Loucy (cell line): ENCODE results near the gene SGK1.

Experiments used
- EZH2phosphoT487 ChIP-seq: fragments of 200-600 bp; IDR thresholded peaks from 2 replicates; pipeline ENCODE4 v1.6.1; 2018; ENCODE audit warnings: antibody characterized with exemption, mild to moderate bottlenecking, moderate library complexity, borderline replicate concordance
- TF ChIP-seq, protein P1 (sequence below): fragments of 200-600 bp; sonication (generic); conservative IDR thresholded peaks from 2 replicates; pipeline ENCODE4 v1.5.1; 2014; ENCODE audit warnings: mild to moderate bottlenecking, antibody characterized with exemption, low read length

DNA sequence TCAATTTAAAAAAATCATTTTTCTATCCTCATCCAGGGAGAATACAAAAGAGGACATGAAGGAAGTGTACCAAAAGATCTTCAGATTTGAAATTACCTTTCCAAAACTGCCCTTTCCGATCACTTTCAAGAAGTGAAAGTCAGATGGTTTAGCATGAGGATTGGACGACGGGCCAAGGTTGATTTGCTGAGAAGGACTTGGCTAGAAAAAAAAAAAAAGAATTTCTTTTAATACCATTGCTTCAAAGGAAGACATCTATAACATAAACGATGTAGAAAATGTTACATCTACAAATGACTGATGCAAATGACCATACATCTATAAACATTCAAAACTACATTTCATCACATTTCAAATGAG is 144.6 kb downstream of the SGK1 start:
- TF ChIP-seq, protein P1, sequence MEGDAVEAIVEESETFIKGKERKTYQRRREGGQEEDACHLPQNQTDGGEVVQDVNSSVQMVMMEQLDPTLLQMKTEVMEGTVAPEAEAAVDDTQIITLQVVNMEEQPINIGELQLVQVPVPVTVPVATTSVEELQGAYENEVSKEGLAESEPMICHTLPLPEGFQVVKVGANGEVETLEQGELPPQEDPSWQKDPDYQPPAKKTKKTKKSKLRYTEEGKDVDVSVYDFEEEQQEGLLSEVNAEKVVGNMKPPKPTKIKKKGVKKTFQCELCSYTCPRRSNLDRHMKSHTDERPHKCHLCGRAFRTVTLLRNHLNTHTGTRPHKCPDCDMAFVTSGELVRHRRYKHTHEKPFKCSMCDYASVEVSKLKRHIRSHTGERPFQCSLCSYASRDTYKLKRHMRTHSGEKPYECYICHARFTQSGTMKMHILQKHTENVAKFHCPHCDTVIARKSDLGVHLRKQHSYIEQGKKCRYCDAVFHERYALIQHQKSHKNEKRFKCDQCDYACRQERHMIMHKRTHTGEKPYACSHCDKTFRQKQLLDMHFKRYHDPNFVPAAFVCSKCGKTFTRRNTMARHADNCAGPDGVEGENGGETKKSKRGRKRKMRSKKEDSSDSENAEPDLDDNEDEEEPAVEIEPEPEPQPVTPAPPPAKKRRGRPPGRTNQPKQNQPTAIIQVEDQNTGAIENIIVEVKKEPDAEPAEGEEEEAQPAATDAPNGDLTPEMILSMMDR: no peak
- TF ChIP-seq EZH2phosphoT487: no peak
